HG02840 (cell line): ENCODE measurements around the gene FLT3.

ENCODE experiments used
- ATAC-seq: cut with Tn5 transposase; IDR thresholded peaks from one replicate; pipeline ENCODE4 v1.9.1; 2021; ENCODE audit warnings: mild to moderate bottlenecking, moderate library complexity, moderate number of reproducible peaks; ENCODE audit not compliant: unreplicated experiment, low FRiP score

FLT3 gene

DNA sequence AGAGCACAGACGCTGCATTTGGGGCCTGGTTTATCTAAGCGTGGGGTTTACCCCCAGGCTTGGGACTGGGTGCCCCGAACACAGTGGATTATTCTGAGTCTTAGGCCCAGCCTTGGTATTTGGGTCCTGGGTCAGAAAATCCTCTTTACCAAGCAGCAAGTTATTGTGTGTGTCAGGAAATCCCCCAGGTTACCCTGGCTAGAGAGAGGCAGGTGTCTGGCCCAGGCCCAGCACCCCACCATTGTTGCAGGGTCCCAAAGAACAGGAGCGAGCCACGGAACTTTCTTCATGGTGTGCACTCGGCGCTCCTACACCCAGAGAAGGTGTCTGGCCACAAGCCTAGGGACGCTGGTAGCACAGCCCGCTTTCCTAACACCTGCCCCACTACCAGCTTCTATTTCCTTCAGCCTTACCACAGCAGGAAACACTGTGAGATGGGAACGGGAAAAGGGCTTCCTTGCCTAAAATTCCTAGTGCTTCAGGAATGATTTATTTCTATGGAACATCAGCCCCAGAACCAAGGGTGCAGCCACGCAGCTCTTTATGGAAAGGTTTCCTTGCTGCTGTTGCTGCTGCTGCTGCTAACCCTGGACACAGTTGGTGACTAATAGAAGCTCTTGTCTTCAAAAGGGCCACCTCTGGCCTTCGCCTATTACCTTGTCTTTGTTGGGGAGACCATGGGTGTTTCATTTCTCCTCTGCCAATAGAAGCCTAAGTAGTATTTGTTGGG lies 123.8 kb downstream of the FLT3 start:
- ATAC-seq: no peak

DNA sequence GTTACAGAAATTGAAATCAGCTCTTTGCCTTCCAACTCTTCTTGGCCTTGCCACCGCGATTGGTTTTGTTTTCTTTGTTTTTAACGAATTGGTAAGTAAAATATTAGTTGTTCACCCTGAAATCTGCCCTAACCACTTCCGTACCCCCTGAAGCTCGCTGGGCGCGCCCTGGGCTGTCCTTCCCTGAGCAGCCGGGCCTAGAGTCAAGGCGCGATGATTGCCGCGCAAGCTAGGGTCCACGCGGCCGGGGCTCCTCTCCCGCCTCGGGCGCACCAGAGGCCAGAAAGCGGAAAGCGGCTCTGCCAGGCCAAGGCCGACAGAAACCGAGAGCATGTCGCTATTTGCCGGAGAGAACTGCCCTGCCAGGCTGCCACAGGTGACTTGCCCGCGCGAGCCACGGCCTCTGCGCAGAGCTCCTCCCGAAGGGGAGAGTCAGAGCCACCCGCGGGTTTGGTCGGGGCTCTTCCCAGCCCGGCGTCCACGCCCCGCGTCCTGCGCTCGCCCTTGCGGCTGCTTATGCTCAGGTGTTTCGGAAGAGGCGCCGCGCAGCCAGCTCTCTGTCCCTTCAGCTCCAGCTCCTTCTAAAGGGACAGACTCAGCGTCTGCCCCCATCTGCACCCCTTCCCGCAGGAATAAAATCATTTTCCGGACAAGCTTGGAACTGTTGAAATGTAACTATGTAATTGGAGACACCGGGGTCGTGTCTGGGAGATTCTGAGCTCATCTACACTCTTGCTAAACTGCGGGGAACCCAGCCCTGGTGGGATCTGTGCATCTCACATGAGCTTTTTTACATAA lies 124.6 kb downstream of the FLT3 start:
- no peak for ATAC-seq

DNA sequence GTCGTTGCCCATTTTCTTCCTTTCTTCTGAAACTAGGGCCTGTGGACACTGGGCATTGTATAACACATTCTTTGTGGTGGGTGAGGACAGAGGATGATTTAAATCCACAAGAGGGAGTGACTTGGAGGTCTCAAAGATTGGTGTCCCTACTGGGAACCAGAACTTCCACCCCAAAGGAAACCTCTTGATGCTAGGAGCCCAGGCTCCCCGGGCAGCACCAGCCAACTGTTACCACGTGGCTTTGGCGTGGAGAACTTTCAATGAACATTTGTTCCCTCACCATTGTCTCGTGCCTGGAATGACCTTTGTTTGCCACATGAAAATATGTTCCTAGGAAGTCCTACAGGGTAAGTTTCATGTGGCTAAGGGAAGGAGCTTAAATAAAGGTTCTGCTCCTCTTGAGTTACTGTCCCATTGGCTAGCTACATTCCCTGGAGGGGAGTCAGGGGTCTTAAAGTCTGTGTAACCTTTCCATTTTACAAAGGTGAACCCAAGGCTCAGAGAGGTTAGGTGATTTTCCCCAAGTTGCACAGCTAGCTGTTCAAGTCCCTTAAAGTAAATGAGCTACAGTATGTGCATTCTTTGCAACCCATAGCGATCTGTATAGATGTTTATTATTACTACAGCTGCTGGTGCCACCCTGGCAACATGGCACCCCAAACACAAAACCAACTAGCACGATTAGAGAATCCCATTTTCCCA lies 126.3 kb downstream of the FLT3 start:
- no peak for ATAC-seq

DNA sequence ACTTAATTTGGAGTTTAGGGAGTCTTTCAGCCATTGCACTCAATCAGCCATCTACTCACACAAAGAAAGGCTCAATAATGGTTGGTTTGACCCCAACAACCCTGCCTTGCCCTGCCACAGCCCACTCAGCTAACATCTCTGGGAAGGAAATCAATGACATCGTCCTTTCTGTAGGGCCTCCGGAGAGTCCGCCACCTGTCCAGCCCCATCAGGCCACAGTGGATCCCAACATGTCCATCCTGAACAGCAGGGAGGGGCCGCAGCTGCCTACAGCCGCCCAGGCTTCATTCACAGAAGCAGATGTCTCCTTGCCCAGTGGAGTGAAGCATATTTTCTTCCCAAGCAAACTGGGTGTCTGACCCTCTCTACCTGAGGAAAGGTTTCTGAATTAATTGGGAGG lies 127.1 kb downstream of the FLT3 start:
- ATAC-seq: no peak

DNA sequence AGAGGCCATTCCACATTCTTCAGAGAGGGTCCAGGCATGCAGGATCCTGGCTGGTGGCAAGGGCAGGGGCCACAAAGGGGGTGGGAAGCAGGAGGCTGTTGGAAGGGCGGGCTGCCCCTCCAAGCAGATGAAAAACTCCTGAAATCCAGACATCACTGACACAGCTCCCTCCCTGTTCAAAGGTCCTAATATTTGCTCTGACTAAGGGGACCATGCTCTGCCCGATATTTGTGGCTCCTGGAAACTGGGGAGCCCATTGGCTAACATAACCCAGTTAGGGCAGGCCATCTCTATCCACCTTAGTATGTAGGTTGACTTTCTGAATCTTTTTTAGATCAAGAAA lies 127.9 kb downstream of the FLT3 start:
- no peak for ATAC-seq

DNA sequence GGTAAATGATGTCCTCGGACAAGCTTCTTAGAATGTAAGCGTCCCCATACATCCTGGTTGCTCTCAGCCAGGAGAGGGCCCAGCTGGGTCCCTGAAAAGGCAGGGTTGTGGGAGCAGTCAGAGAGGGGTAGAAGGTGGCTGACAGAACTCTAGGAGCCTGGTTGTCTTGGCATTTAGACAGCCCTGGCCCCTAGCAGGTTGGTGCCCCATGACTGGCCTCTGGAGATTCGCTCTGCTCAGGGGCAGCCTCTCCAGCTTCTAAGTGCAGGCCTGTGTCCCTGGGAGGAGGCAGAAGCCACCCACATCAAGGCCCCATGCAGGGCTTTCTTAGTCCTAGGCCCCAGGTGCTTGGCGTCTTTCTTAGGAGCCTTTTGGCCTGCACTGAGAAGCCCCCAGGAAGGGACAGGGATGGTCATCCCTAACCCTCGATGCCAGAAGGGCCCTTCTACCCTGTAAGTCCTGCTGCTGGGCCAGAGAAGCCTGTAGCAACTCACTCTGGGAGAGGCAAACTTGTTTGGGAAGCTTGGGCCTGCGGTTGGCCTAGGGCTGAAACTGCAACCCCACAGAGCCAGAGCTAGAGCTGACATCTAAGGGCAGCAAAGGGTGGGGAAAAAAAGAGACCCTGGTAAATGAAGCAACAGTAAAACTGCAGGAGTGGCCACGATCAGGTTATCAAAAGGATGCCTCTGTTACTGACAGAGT lies 128.4 kb downstream of the FLT3 start:
- no peak for ATAC-seq

DNA sequence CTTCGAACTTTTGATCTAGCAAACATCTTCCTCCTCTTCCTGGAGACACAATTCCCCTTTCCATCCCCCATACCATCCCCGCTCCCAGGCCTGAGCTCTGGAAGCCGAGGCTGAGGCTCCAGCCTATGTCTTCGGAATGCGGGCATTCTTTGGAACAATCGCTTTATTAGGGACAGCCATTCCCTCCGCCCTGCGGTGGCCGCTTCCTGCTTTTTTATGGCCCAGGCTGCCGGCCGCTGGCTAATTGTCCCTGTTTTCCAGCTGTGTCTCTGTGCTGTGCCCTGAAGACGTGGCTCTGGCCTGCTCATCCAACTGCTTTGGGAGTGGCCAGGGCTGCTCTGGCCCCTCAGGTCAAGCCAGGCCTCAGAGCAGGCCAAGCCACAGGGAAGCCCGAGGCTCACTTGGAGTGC lies 129.1 kb downstream of the FLT3 start:
- ATAC-seq: no peak

DNA sequence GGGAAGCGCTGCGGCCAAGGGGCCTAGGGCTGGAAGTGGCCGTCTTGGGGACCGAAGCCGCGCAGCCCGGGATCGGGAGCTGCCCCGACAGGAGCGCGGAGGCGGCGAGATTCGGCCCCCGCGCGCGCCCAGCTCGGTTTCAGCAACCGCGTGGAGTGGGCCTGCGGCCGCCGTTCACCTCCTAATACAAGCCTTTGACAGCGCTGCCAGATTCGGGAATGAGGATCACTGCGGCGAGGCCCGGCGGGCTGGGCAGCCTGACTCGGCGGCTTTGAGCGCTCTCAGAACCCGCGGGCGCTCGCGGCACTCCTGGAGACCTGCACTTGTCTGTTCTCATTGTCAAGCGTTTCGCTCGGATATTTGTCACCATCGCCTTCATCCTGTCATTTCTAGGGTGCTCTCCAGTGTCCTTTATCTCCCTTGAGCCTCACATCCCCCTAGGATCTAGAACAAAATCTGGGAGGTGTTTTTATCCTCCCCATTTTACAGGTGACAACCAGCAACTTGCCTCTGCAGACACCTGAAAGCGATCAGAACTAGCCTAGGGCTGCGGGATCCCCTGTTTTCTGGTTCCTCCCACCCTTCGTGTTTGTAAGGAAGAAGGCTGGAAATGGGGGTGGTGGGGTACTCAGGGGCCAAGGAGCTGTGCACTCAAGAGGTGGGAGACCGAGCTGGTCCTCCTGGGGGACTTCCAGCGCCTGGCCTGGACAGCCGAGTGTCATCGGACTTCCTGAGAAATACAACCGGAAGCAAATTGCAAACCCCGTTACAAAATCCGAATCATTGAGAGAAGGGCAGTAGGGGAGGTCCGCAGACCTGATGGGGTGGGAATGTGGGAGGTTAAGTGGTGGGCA lies 129.8 kb downstream of the FLT3 start:
- no peak for ATAC-seq

DNA sequence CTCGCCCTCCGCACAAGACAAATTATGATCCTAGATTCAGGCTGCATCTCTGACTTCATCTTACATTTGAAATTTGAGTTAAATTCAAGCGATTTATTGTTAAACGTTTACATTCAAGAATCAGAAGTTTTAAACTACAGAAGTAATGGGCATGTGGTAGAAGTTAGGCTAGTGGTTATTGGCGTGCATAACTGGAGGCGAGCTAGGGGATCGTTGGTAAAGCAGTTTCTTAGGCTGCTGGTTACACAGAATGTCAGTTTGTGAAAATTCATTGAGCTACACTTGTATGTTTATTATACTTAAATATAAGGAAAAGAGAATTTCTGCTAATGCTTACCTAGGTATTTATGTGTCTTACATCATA lies 130.5 kb downstream of the FLT3 start:
- no peak for ATAC-seq

DNA sequence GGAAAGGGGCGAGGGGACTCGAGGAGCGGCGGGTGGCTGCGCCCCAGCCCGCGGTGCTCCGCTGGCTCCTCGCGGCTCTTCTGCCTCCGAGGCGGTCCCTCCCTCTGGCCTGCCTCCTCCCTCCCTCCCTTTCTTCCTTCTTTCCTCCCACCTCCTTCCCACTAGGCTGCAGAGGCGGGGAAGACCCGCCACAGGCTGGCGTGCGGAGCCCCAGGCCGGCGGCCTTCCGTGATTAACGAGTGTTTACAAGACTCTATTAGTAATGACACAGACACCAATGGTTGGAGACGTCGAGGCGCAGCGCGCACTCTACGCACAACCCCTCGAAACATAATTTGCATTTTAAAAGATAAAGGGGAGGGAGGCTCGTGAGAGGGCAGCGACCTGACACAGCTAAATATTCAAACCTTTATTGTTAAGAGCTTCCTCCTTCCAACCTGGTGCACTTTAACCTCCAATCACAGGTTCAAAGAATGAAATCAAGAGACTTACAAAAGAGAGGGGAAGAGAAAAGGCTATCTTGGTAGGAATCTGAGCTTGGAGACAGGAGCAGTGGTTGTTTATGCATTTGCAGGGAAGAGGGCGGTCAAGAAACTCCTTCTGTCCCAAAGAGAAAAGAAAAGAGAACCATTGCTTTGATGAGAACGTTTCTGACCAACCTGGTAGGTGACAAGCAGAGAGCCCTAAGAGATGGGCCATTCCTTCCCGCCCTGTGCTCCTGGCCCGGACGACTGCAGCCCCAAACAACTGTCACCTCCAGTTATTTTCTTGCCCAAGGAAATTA lies 131.1 kb downstream of the FLT3 start, which contains the start of gene CDX2:
Gene CDX2 (minus strand): TSS at position 234 of the 784 bp plus-strand sequence. CDS start 309 bp downstream, outside the sequence.
- no peak for ATAC-seq

DNA sequence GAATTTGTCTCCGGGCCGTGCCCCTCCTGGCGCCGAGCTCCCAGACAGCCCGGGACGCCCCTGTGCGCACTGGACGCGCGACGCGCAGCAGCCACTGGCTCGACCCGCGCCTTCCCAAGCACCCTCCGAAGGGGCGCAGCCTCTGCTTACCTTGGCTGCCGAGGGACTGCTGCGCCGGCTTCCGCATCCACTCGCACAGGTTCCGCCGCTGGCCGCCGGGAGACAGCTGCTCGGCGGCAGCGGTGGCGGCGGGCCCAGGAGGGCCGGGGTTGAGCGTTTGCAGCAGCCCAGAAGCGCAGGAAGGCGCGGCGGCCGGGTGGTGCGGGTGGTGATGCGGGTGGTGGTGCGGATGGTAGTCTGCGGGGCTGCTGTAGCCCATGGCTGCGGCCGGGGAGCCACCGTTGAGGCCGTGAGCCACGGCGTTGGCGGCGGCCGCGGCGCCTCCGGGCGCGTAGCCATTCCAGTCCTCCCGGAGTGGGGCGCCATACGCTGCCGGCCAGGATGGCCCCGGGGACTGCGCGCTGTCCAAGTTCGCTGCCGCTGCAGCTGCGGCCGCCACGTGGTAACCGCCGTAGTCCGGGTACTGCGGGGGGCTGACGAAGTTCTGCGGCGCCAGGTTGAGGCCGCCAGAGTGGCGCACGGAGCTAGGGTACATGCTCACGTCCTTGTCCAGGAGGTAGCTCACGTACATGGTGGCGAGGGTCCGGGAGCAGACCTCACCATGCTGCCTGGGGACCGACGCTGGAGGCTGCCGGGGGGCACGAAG lies 131.9 kb downstream of the FLT3 start:
- no peak for ATAC-seq

DNA sequence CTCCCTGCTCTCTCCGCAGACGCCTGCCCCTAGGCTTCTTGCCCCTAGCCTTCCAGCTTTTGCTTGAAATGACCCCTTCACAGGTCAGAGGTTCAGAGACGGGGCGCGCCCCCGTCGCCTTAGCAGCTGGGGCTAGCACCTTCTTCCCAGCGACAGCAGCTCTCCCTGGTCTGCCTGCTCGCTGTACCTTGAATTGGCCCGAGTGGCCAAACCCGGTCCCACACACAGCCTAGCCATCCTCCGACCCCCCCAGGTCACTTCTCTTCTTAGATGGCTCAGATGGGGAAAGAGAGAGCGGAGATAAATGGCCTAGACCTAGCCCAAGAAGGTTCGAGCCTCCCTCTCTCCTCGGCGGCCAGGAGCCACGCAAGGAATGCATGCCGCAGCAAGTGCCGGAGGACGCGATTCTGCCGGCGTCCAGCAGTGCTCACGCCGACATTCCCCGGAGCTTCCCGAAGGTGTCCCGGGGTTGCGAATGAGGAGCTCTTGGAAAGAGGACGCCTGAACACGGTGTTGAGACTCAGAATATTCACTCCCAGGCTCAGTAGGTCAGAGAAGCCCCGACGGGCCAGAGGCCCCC lies 132.6 kb downstream of the FLT3 start:
- no peak for ATAC-seq

DNA sequence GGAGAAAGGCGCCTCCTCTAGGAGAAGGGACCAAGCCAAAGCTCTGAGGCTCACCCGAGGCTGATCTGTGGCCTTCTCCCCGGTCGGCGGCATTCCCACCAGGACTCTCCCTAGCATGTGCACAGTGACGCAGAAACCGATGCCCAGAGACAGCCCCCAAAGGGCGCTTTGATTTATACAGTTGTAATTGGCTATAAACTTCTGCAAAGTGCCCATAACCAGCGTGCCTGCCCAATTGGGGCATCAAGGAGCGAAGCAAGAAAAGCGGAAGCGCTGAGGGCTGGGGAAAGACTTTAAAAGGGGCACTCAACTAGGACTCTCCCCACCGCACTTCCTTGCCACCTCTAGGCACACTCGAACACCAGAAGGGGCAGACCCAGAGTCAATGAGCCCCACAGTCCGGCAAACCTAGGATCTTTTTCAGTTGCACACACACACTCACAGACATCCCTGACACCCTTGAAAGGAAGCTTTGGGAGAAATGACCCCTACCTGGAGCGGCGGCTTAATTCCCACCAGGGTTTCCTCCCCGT lies 133.1 kb downstream of the FLT3 start:
- ATAC-seq: no peak

DNA sequence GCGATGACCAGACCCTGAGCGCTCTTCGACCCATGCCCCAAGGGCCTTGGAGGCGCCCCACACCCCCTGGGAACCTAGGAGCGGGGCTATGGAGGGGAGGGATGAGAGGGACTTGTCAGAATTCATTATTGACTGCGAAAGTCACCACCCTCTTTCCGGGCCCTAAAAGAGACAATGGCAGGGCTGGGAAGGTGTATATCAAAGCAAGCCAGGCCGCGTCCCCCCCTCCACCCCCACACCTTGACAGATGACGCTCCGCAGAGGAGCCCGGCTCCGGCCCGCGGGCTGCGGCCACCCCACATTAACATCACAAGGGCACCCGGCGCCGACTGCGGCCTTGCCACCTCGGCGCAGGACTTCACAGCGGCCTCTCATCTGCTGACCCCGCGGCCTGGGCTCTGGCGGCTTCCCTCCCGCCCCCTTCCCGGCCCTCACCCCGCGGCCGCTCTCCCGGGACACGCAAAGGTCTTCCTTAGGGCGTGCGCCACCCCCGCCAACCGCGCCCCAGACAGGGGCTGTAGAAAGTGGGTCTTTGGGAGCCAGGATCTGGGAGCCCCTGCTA lies 133.7 kb downstream of the FLT3 start:
- ATAC-seq: no peak

DNA sequence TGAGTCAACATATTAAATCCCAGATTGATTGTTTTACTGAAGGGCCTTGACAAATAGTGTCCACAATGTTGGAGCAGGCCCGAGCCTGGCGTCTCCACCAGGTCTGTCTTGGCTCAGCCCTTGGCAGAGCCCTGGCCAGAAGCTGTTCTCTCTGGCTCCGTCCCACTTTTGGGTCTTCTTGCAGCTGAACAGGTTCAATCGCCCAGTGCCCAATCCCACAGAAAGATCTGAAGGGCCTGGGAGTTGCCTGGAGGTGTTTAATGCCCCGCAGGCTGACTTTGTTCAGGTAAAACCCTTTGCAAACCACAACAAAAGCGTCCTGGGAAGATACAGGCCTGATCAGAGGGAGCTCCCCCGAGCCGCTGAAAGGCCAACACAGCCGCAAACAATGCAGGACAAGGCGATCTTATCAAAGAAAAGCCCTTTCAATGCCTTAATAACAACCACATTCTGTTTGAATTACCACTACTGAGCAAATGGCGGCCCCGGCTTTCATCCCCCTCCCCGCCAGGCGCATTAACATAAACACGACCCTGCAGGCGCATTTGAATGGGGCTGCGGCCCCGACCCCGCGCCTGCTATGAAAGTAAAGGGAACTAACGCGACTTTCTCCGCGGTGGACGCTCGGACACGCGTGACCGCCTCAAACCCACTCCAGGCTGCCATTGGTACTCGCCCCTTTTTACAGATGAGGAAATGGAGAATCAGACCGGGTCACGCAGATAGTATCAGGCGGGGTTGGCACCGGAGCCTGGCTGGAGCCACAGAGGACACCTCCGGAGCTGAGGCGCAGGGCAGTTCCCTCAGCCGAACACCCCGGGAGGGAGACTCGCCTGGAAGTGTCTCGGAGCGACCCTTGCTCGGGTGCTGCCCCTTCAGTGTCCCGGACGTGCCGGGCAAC lies 134.4 kb downstream of the FLT3 start:
- no peak for ATAC-seq

DNA sequence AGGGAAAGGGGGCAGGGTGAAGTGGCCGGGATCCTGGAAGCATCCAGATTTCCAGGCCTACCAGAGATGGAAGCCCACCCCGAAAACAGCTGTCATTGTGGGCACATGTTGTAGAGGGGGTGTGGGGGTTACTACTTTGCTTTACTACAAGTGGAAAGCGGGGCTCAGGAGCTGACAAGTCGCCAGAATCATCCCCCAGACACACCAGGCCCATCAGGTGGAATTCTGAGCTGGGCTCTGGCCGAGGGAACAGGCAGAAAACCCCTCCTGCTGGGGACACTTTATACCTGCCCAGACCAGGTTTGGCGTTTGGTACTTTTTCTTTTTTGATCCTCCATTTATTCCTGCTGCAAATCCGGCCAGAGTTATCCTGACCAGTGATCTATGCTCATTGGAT lies 135.0 kb downstream of the FLT3 start:
- no peak for ATAC-seq
